ENCODE results near the gene SLC28A2. TPM values are rescaled to one million over a fixed set of nuclear protein-coding genes. Genes with fewer than 3 reads are reported as not detected.

Gene SLC28A2, protein sequence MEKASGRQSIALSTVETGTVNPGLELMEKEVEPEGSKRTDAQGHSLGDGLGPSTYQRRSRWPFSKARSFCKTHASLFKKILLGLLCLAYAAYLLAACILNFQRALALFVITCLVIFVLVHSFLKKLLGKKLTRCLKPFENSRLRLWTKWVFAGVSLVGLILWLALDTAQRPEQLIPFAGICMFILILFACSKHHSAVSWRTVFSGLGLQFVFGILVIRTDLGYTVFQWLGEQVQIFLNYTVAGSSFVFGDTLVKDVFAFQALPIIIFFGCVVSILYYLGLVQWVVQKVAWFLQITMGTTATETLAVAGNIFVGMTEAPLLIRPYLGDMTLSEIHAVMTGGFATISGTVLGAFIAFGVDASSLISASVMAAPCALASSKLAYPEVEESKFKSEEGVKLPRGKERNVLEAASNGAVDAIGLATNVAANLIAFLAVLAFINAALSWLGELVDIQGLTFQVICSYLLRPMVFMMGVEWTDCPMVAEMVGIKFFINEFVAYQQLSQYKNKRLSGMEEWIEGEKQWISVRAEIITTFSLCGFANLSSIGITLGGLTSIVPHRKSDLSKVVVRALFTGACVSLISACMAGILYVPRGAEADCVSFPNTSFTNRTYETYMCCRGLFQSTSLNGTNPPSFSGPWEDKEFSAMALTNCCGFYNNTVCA
- total RNA-seq (2021): not detected in 2 replicates
- long read RNA-seq: 0 reads

DNA sequence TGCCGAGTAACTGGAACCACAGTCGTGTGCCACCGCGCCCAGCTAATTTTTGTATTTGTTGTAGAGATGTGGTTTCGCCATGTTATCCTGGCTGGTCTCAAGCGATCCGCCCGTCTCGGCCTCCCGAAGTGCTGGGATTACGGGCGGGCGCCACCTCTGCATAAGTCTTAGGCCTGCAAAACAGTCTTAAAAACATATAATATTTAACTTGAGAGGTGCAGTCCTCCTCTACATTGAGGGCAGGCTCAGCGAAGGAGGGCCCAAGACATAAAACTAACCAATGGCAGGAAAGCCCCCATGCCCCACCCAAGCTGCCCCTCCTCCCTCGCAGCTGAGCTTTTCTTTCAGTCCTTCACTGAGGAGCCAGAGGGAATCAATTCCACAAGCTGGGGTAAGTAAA lies at the start of gene SLC28A2:
SLC28A2 (plus strand) TSS at position 347 of the 400 bp plus-strand sequence. CDS start 982 bp downstream, outside the sequence.
- Mint-ChIP-seq H3K27me3 (ENCODE audit: low read depth) (peaks cover 2% of the 10 kb centered on the region; the same call in 1 of the 2 replicates), H3K9me3 (peaks cover 5 to 9% of the 10 kb centered on the region in 2 experiments; a peak in 3 of 5 replicates), H3K36me3 (ENCODE audit: insufficient read depth in 1 of 3, low read depth in 3 of 3) (no peaks in the 10 kb centered on the region), H3K4me3 (no peak within 1 kb of the TSS), H3K4me1 (no peaks in the 10 kb centered on the region), H3K27ac (no peak within 1 kb of the TSS)
- Histone ChIP-seq H4K91ac (ENCODE audit: insufficient read length, low read depth, low read length) (no peak within 1 kb of the TSS), H2BK15ac (ENCODE audit: low read depth, low read length) (no peak within 1 kb of the TSS), H4K5ac (ENCODE audit: insufficient read length, low read depth, low read length) (no peak within 1 kb of the TSS), H2BK5ac (ENCODE audit: insufficient read length, low read length) (no peak within 1 kb of the TSS), H3K56ac (ENCODE audit: insufficient read length, low read depth, low read length) (no peak within 1 kb of the TSS), H4K20me1 (ENCODE audit: control insufficient read depth, insufficient read depth, insufficient read length) (no peaks in the 10 kb centered on the region), H3K4ac (ENCODE audit: low read depth, low read length) (no peak within 1 kb of the TSS), H3K18ac (ENCODE audit: insufficient read length, low read depth, low read length) (no peak within 1 kb of the TSS), H2AK5ac (ENCODE audit: insufficient read length, low read length) (no peak within 1 kb of the TSS), H3K79me2 (ENCODE audit: insufficient read depth, low read length) (no peaks in the 10 kb centered on the region), H3K14ac (ENCODE audit: insufficient read depth, low read length) (no peak within 1 kb of the TSS; the same call in 1 of the 2 replicates), H3T11ph (ENCODE audit: low read length) (no peak within 1 kb of the TSS), H3K9ac (ENCODE audit: extremely low read depth, insufficient read length, low read length) (no peak within 1 kb of the TSS), H3K23ac (ENCODE audit: insufficient read length, low read depth, low read length) (no peak within 1 kb of the TSS), H3K27ac (ENCODE audit: insufficient read length, low read depth, low read length) (no peak within 1 kb of the TSS), H3K9me3 (ENCODE audit: control insufficient read depth, low read depth, low read length) (no peaks in the 10 kb centered on the region), H2BK12ac (ENCODE audit: insufficient read length, low read depth, low read length) (no peak within 1 kb of the TSS), H3K79me1 (ENCODE audit: insufficient read depth, low read depth, low read length, poor library complexity, severe bottlenecking) (no peaks in the 10 kb centered on the region), H2BK120ac (ENCODE audit: low read depth, low read length, poor library complexity, severe bottlenecking) (no peak within 1 kb of the TSS), H3K27me3 (ENCODE audit: insufficient read depth, low read length) (no peaks in the 10 kb centered on the region), H4K8ac (replicated peaks; ENCODE audit: insufficient read length, low read depth, low read length) (no peak within 1 kb of the TSS), H2BK20ac (ENCODE audit: low read depth, low read length, poor library complexity, severe bottlenecking) (no peak within 1 kb of the TSS), H3K23me2 (ENCODE audit: insufficient read length, low read depth, low read length, poor library complexity, severe bottlenecking) (no peaks in the 10 kb centered on the region), H3K4me2 (ENCODE audit: insufficient read depth, insufficient read length, low read length) (no peak within 1 kb of the TSS), H3K4me1 (ENCODE audit: insufficient read depth, low read length) (no peaks in the 10 kb centered on the region), H2AFZ (ENCODE audit: low read length) (no peak within 1 kb of the TSS)
- TF ChIP-seq CTCF (conservative IDR thresholded peaks at IDR 0.05): no peak
- DNase-seq: no peak
- WGBS (ENCODE audit: extremely low coverage, insufficient read length, low lambda C conversion rate): no CpG with 5 or more reads among the region's 15 CpGs

Measured in H9 (cell line).